Lower leg skin (tissue), 4 donors: ENCODE measurements around the gene TPST2. TPM values are rescaled to one million over a fixed set of nuclear protein-coding genes. Genes with fewer than 3 reads are reported as not detected.

Source experiments
- DNase-seq, 2 donors: peaks; one replicate each; pipeline ENCODE4 v3.0.0-alpha.2; 2019; ENCODE audit warnings: low spot score in 2 of 2
- H3K4me3 ChIP-seq: fragments of 200-600 bp; sonication (generic); 2 replicates; pipeline ENCODE4 v1.5.1; 2017; ENCODE audit warnings: mild to moderate bottlenecking, low read depth; ENCODE audit not compliant: poor library complexity, severe bottlenecking
- CTCF ChIP-seq, 3 donors: fragments of 450-650 bp; IDR thresholded peaks; one replicate each; pipeline ENCODE4 v1.5.1; 2016; ENCODE audit warnings: antibody characterized with exemption in 3 of 3, mild to moderate bottlenecking in 3 of 3, moderate library complexity in 2 of 3
- POLR2A ChIP-seq, 2 donors: fragments of 450-650 bp; IDR thresholded peaks; one replicate each; pipeline ENCODE4 v1.6.1; 2016 to 2017; ENCODE audit warnings: antibody characterized with exemption in 2 of 2, mild to moderate bottlenecking in 1 of 2, moderate library complexity in 1 of 2
- whole genome bisulfite sequencing, 2 donors: methylation state at CpG; one replicate each; pipeline ENCODE4 v1.1.5; 2018; 5-methylcytosine and 5-hydroxymethylcytosine counted together
- intact Hi-C: fragments of 100-400 bp; cut with DNase I; formaldehyde crosslinking; loops from one replicate; pipeline ENCODE4 v1.15.0; 2023; ENCODE audit warnings: low total_unique reads
- total RNA-seq, 4 donors: library from RNA; depleted of rRNA; stranded (reverse); fragments of >200 nt; gene quantifications; one replicate each; pipeline ENCODE4 v1.1.0, GENCODE V29; 2016

TPST2 gene
- total RNA-seq, 4 donors from 2014 or later, result 54.9 to 60.6 (median 58.5) TPM

GRCh38 chr22:26565181-26565580 lies 24.8 kb downstream of the TPST2 start:
- no peak overlapping the region for H3K4me3 ChIP-seq
- WGBS, 2 donors, result 66 to 73% methylated on average over 6 of the region's 6 CpGs
- DNase-seq, result no peak
- intact Hi-C loops, result no loop called here
- no peak for TF ChIP-seq POLR2A (IDR thresholded peaks at IDR 0.05)
- TF ChIP-seq CTCF (IDR thresholded peaks at IDR 0.05), result no peak

DNA sequence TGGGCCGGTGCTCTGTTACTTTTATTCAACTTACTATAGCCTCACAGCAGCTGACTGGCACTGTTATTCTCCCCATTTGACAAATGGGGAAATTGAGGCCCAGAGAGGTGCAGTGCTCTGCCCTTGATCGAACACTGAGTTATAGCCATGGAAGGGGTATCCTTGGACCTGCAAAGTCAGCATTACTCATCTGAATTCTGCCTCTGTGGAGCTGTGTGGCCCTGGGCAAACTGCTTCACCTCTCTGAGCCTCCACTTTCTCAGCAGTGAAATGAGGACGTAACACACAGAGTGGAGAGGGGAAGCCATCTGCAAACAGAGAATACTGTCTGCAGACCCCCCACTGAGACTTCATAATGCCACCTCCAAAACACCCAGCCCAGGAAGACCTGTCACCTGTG lies 25.3 kb downstream of the TPST2 start:
- TF ChIP-seq CTCF (IDR thresholded peaks at IDR 0.05), result no peak
- no peak for TF ChIP-seq POLR2A (IDR thresholded peaks at IDR 0.05)
- DNase-seq, result no peak
- WGBS, 2 donors, result 81 to 90% methylated on average over 3 of the region's 3 CpGs
- intact Hi-C loops, result no loop called here
- no peak overlapping the region for H3K4me3 ChIP-seq

DNA sequence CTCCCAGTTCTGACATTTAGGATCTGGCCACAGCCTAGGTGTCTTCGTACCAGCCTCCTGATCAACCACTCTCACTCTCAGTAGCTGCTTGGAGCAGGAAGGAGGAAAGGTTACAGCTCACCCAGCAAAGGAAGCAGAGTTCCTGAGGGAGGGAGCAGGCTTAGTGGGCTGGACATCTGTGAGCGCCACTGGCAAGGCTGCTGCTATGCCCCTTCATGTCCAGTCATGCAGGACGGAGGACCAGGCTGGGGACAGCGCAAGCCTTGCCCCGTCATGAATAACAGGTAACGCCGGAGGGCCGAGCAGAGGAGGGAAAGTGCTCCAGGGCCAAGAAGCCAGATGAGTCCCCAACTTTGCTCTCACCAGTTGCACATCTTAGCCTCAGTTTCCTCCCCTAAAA lies 25.8 kb downstream of the TPST2 start:
- intact Hi-C loops, result no loop called here
- no peak overlapping the region for H3K4me3 ChIP-seq
- no peak for DNase-seq
- 92 to 97% methylated on average over 8 of the region's 8 CpGs for WGBS, 2 donors
- TF ChIP-seq CTCF (IDR thresholded peaks at IDR 0.05) (no peak), POLR2A (IDR thresholded peaks at IDR 0.05) (no peak)

DNA sequence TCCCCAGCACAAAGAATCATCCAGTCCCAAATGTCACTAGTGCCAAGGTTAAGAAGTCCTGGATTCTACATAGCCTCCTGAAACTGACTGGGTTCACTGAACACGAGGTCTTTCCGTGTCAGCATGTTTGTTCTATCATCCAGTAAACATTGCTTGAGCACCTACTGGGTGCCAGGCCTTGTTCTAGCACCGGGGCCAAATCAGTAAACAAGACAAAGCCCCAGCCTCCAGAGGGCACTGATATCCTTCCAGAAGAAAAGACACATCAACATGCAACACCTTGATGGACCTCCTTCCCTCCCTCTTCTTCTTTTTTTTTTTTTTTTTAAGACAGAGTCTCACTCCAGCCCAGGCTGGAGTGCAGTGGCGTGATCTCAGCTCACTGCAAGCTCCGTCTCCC lies 26.9 kb downstream of the TPST2 start:
- TF ChIP-seq CTCF (IDR thresholded peaks at IDR 0.05) (no peak), POLR2A (IDR thresholded peaks at IDR 0.05) (no peak)
- DNase-seq, result no peak
- intact Hi-C loops, result no loop called here
- H3K4me3 ChIP-seq, result no peak overlapping the region
- 82 to 89% methylated on average over 5 of the region's 5 CpGs for WGBS, 2 donors

GRCh38 chr22:26561756-26562417 lies 28.0 kb downstream of the TPST2 start:
- intact Hi-C loops, result no loop called here
- DNase-seq, result no peak
- 56 to 75% methylated on average over 9 of the region's 9 CpGs for WGBS, 2 donors
- no peak overlapping the region for H3K4me3 ChIP-seq
- TF ChIP-seq CTCF (IDR thresholded peaks at IDR 0.05), result no peak
- TF ChIP-seq POLR2A (IDR thresholded peaks at IDR 0.05), result no peak
